Mesenchymal stem cell (in vitro differentiated cells and primary cell): Measurements from ENCODE around the gene RFK. TPM values are rescaled to one million over a fixed set of nuclear protein-coding genes. Genes with fewer than 3 reads are reported as not detected.
A peak's percentile ranks its signal among the peaks of the same experiment; 100 is the strongest.

Source experiments
- DNase-seq: peaks from one replicate; pipeline ENCODE4 v3.0.0-alpha.2; 2013
- H2AFZ ChIP-seq: one replicate; pipeline ENCODE4 v1.6.1; 2013; ENCODE audit warnings: low read depth, mild to moderate bottlenecking, control low read depth, inconsistent platforms, low read length, moderate library complexity
- H2AK5ac ChIP-seq: 2 replicates; pipeline ENCODE4 v1.6.1; 2013; ENCODE audit warnings: low read length, moderate library complexity, mild to moderate bottlenecking, inconsistent platforms; ENCODE audit not compliant: severe bottlenecking
- H2BK120ac ChIP-seq: one replicate; pipeline ENCODE4 v1.6.1; 2013; ENCODE audit warnings: low read depth, mild to moderate bottlenecking, inconsistent platforms, low read length, moderate library complexity
- H2BK12ac ChIP-seq, 2 experiments: one replicate each; pipeline ENCODE4 v1.6.1; 2013; ENCODE audit warnings: inconsistent platforms in 2 of 2, low read length in 2 of 2, mild to moderate bottlenecking in 2 of 2, moderate library complexity in 2 of 2, control low read depth in 1 of 2
- H2BK15ac ChIP-seq: one replicate; pipeline ENCODE4 v1.6.1; 2013; ENCODE audit warnings: mild to moderate bottlenecking, low read depth, inconsistent platforms; ENCODE audit not compliant: poor library complexity, severe bottlenecking
- H2BK5ac ChIP-seq: 2 replicates; pipeline ENCODE4 v1.6.1; 2013; ENCODE audit warnings: low read depth, mild to moderate bottlenecking, low read length, control low read depth, inconsistent platforms; ENCODE audit not compliant: poor library complexity, severe bottlenecking
- H3K14ac ChIP-seq, 2 experiments: one replicate each; pipeline ENCODE4 v1.6.1; 2013; ENCODE audit warnings: inconsistent platforms in 2 of 2, low read length in 2 of 2, control low read depth in 1 of 2, mild to moderate bottlenecking in 1 of 2, moderate library complexity in 1 of 2
- H3K18ac ChIP-seq, 2 experiments: one replicate each; pipeline ENCODE4 v1.6.1; 2013; ENCODE audit warnings: inconsistent platforms in 2 of 2, low read length in 2 of 2, control low read depth in 1 of 2, low read depth in 1 of 2, mild to moderate bottlenecking in 1 of 2
- H3K23ac ChIP-seq, 2 experiments: one replicate each; pipeline ENCODE4 v1.6.1; 2013; ENCODE audit warnings: inconsistent platforms in 2 of 2, low read length in 2 of 2, mild to moderate bottlenecking in 2 of 2, moderate library complexity in 2 of 2, control low read depth in 1 of 2
- H3K27ac ChIP-seq: 2 replicates; pipeline ENCODE4 v1.5.1; 2013; ENCODE audit warnings: mild to moderate bottlenecking, moderate library complexity, low read length, control low read depth, inconsistent platforms; ENCODE audit not compliant: poor library complexity, severe bottlenecking
- H3K27me3 ChIP-seq, 2 experiments: 2 replicates each; pipeline versions ENCODE4 v1.6.1 to v1.7.0; 2013; ENCODE audit warnings: low read length in 2 of 2, mild to moderate bottlenecking in 2 of 2, moderate library complexity in 2 of 2, control low read depth in 1 of 2, inconsistent platforms in 1 of 2; ENCODE audit not compliant: control insufficient read depth in 1 of 2, insufficient read depth in 1 of 2
- H3K36me3 ChIP-seq, 2 experiments: 2 replicates each; pipeline versions ENCODE4 v1.6.1 to v1.7.0; 2013; ENCODE audit warnings: low read length in 2 of 2, control low read depth in 1 of 2, inconsistent platforms in 1 of 2, low read depth in 1 of 2, mild to moderate bottlenecking in 1 of 2; ENCODE audit not compliant: insufficient read depth in 2 of 2, control insufficient read depth in 1 of 2
- H3K4ac ChIP-seq, 2 experiments: one replicate each; pipeline ENCODE4 v1.6.1; 2013; ENCODE audit warnings: inconsistent platforms in 2 of 2, low read length in 2 of 2, mild to moderate bottlenecking in 2 of 2, moderate library complexity in 2 of 2, control low read depth in 1 of 2, low read depth in 1 of 2
- H3K4me1 ChIP-seq: 2 replicates; pipeline ENCODE4 v1.6.1; 2013; ENCODE audit warnings: low read depth, low read length, control low read depth; ENCODE audit not compliant: control insufficient read depth, insufficient read depth
- H3K4me2 ChIP-seq: 2 replicates; pipeline ENCODE4 v1.6.1; 2013; ENCODE audit warnings: low read length, mild to moderate bottlenecking, inconsistent platforms; ENCODE audit not compliant: poor library complexity, severe bottlenecking
- H3K4me3 ChIP-seq, 2 experiments: 2 replicates each; pipeline versions ENCODE4 v1.5.1 to v1.7.0; 2013; ENCODE audit warnings: low read length in 2 of 2, mild to moderate bottlenecking in 2 of 2, control low read depth in 1 of 2, low read depth in 1 of 2; ENCODE audit not compliant: insufficient read depth in 1 of 2
- H3K79me1 ChIP-seq: replicated peaks from 2 replicates; pipeline ENCODE4 v1.6.1; 2013; ENCODE audit warnings: mild to moderate bottlenecking, control low read depth, low read length, inconsistent platforms; ENCODE audit not compliant: poor library complexity, severe bottlenecking
- H3K9ac ChIP-seq: 2 replicates; pipeline ENCODE4 v1.7.0; 2013; ENCODE audit warnings: mild to moderate bottlenecking, low read length, moderate library complexity
- H3K9me3 ChIP-seq: 2 replicates; pipeline ENCODE4 v1.7.0; 2013; ENCODE audit warnings: mild to moderate bottlenecking, low read length; ENCODE audit not compliant: control insufficient read depth
- H4K8ac ChIP-seq: one replicate; pipeline ENCODE4 v1.6.1; 2013; ENCODE audit warnings: inconsistent platforms, mild to moderate bottlenecking, low read length, moderate library complexity
- H4K91ac ChIP-seq: one replicate; pipeline ENCODE4 v1.6.1; 2013; ENCODE audit warnings: mild to moderate bottlenecking, low read length, inconsistent platforms
- WGBS: methylation state at CpG from one replicate; pipeline ENCODE4 v1.1.7; 2013; ENCODE audit warnings: mixed read lengths; 5-methylcytosine and 5-hydroxymethylcytosine counted together
- polyA plus RNA-seq, 2 experiments: library from polyadenylated mRNA; stranded (reverse); fragments of 200-250 nt; gene quantifications; one replicate each; pipeline ENCODE4 v1.2.3, GENCODE V29; 2013

RFK gene
- 14.9 TPM for polyA plus RNA-seq (2013, experiment 1 of 2)
- polyA plus RNA-seq (2013, experiment 2 of 2) = 17.0 TPM

- under 1% methylated on average over 74 of the region's 81 CpGs for WGBS
Observed at GRCh38 chr9:76394195-76394959, at the start of gene RFK. Gene RFK (minus strand): TSS chr9:76394426. CDS start chr9:76394171, 255 bp downstream.

GRCh38 chr9:76443887-76444286 is 49.7 kb upstream of the RFK start:
- H4K8ac ChIP-seq = no peak overlapping the region

More at GRCh38 chr9:76394195-76394959, at the start of gene RFK:
- H3K4me2 ChIP-seq = peak within 1 kb of the TSS; percentile 58
- H4K8ac ChIP-seq = peak within 1 kb of the TSS; percentile 71
- peak; percentile 94 for DNase-seq
- peak within 1 kb of the TSS; percentile 75 for H2BK5ac ChIP-seq
- H3K14ac ChIP-seq = peak within 1 kb of the TSS in 1 of 2 experiments; percentile 0
- H3K4ac ChIP-seq = peak within 1 kb of the TSS; percentile 34 to 35
- peak within 1 kb of the TSS; percentile 99 for H2BK15ac ChIP-seq
- H2AK5ac ChIP-seq = no peak within 1 kb of the TSS
- H3K36me3 ChIP-seq = peaks cover 0 to 10% of the 10 kb centered on the region in 2 experiments
- peak within 1 kb of the TSS; percentile 99 for H3K9ac ChIP-seq
- peaks cover 12% of the 10 kb centered on the region for H3K79me1 ChIP-seq
- peak within 1 kb of the TSS in 1 of 2 experiments; percentile 10 for H3K23ac ChIP-seq
- H3K18ac ChIP-seq = peak within 1 kb of the TSS; percentile 89 to 93
- peak within 1 kb of the TSS in 1 of 2 experiments; percentile 3 for H2BK12ac ChIP-seq
- peak within 1 kb of the TSS; percentile 64 for H2BK120ac ChIP-seq
- peak within 1 kb of the TSS; percentile 12 for H4K91ac ChIP-seq
- peaks cover 2% of the 10 kb centered on the region for H3K9me3 ChIP-seq
- H3K27ac ChIP-seq = peak within 1 kb of the TSS; percentile 93
- H3K27me3 ChIP-seq = no peaks in the 10 kb centered on the region
- peak within 1 kb of the TSS; percentile 90 for H2AFZ ChIP-seq
- H3K4me1 ChIP-seq = peaks cover 4% of the 10 kb centered on the region
- H3K4me3 ChIP-seq = peak within 1 kb of the TSS; percentile 70 to 85

GRCh38 chr9:76441551-76442322 is 47.5 kb upstream of the RFK start:
- no peak overlapping the region for H2BK120ac ChIP-seq
- peaks cover 6% of the 10 kb centered on the region for H3K4me1 ChIP-seq
- no peaks in the 10 kb centered on the region for H3K9me3 ChIP-seq
- no peak overlapping the region for H3K4me2 ChIP-seq
- no peak overlapping the region for H3K23ac ChIP-seq
- H2BK5ac ChIP-seq = peak overlapping the region; percentile 71
- H2BK15ac ChIP-seq = no peak overlapping the region
- H2AK5ac ChIP-seq = no peak overlapping the region
- no peak overlapping the region for H3K4ac ChIP-seq
- H3K14ac ChIP-seq = no peak overlapping the region
- peak overlapping the region; percentile 60 for H3K27ac ChIP-seq
- no peak overlapping the region for H2AFZ ChIP-seq
- H3K27me3 ChIP-seq = peaks cover 0 to 6% of the 10 kb centered on the region in 2 experiments
- no peak overlapping the region for H3K9ac ChIP-seq
- peak; percentile 80 for DNase-seq
- no peak overlapping the region for H2BK12ac ChIP-seq
- no peak overlapping the region for H3K18ac ChIP-seq
- no peak overlapping the region for H4K8ac ChIP-seq
- WGBS = 85% methylated on average over 10 of the region's 10 CpGs
- no peaks in the 10 kb centered on the region for H3K36me3 ChIP-seq
- no peak overlapping the region for H4K91ac ChIP-seq
- no peak overlapping the region for H3K4me3 ChIP-seq
- H3K79me1 ChIP-seq = no peaks in the 10 kb centered on the region

More at GRCh38 chr9:76443887-76444286, 49.7 kb upstream of the RFK start:
- Histone ChIP-seq H3K27ac (no peak overlapping the region), H2BK120ac (no peak overlapping the region), H3K23ac (no peak overlapping the region), H3K4me1 (peaks cover 6% of the 10 kb centered on the region), H3K4me3 (no peak overlapping the region), H4K91ac (no peak overlapping the region), H3K27me3 (peaks cover 0 to 6% of the 10 kb centered on the region in 2 experiments), H2BK5ac (no peak overlapping the region), H3K9me3 (no peaks in the 10 kb centered on the region), H3K18ac (no peak overlapping the region), H2AFZ (no peak overlapping the region), H3K4ac (no peak overlapping the region), H3K14ac (no peak overlapping the region), H3K9ac (no peak overlapping the region), H2BK15ac (no peak overlapping the region), H2AK5ac (no peak overlapping the region), H2BK12ac (no peak overlapping the region), H3K79me1 (peaks cover 1% of the 10 kb centered on the region), H3K4me2 (no peak overlapping the region), H3K36me3 (no peaks in the 10 kb centered on the region)
- 97% methylated on average over 3 of the region's 3 CpGs for WGBS
- DNase-seq = no peak
